ENCODE measurements around the gene FADS1.

GRCh38 chr11:61777234-61778090, 39.3 kb downstream of the FADS1 start:
- no peak for TF ChIP-seq POLR2A (IDR thresholded peaks at IDR 0.05)
- TF ChIP-seq, protein P1, sequence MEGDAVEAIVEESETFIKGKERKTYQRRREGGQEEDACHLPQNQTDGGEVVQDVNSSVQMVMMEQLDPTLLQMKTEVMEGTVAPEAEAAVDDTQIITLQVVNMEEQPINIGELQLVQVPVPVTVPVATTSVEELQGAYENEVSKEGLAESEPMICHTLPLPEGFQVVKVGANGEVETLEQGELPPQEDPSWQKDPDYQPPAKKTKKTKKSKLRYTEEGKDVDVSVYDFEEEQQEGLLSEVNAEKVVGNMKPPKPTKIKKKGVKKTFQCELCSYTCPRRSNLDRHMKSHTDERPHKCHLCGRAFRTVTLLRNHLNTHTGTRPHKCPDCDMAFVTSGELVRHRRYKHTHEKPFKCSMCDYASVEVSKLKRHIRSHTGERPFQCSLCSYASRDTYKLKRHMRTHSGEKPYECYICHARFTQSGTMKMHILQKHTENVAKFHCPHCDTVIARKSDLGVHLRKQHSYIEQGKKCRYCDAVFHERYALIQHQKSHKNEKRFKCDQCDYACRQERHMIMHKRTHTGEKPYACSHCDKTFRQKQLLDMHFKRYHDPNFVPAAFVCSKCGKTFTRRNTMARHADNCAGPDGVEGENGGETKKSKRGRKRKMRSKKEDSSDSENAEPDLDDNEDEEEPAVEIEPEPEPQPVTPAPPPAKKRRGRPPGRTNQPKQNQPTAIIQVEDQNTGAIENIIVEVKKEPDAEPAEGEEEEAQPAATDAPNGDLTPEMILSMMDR (IDR thresholded peaks at IDR 0.05), result no peak
